ENCODE data around the gene ZNF526.

GRCh38 chr19:42254089-42254849 is 34.2 kb downstream of the ZNF526 start:
- TF ChIP-seq HDGF (IDR thresholded peaks at IDR 0.05; ENCODE audit: borderline replicate concordance) (no peak), TARDBP (IDR thresholded peaks at IDR 0.05) (no peak)

Data from HEK293T (cell line).